ENCODE measurements around the gene TRIM69.
"Not testable (repeated sequence)": the region's sequence is repeated elsewhere in the genome, so short reads cannot be mapped to it uniquely, and the experiment has no call there.

Gene TRIM69

GRCh38 chr15:44753345-44753744 lies 17.0 kb downstream of the TRIM69 start:
- no peak for DNase-seq

DNA sequence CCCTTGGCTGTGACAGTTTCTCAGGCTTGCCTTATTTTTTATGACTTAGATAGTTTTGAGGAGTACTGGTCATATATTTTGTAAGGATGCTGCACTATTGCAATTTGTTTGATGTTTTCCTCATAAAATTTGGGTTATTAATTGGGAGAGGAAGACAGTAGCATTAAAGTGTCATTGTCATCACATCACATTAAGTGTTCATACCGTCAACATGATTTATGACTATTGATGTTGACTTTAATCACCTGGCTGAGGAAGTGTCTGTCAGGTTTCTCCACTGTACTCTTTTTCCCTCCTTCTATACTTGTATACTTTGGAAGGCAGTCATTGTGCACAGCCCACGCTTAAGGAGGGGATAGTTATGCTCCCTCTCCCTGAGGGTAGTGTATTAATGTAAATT lies 26.9 kb downstream of the TRIM69 start:
- no peak for DNase-seq

DNA sequence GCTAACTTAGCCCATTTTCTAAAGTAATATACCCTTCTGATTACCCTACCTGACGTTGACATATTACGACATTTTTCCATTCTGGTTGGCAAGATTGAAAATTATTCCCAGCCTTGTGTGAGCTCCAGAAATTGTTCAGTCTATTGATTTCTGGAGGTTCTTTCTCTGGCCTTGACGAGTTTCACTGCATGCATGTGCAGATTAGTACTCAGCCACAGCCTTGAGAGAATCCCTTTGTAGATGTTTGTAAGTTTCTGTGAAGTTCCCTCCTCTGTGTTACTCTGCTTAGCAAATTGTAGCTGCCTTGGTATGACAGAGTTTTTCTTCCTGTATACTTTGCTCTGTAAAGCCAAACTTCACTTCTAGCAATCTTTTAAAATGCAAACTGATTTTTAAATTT lies 27.5 kb downstream of the TRIM69 start:
- DNase-seq: no peak

GRCh38 chr15:44765036-44765435 lies 28.7 kb downstream of the TRIM69 start:
- DNase-seq: no peak

DNA sequence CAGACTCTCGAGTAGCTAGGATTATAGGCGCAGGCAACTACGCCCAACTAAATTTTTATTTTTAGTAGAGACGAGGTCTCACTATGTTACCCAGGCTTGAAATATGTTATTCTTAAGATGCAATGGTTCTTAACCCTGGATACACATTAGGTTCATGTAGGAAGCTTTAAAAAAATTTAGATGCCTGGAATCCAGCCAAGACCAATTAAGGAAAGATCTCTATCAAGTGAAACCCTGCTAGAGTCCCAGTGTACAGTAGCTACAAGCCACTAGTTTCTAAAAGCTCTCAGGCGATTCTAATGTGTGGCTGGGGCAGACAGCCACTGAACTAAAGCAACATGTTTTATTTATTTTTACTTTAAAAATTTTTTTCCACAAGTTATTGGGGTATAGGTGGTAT lies 33.2 kb downstream of the TRIM69 start:
- no peak for DNase-seq

DNA sequence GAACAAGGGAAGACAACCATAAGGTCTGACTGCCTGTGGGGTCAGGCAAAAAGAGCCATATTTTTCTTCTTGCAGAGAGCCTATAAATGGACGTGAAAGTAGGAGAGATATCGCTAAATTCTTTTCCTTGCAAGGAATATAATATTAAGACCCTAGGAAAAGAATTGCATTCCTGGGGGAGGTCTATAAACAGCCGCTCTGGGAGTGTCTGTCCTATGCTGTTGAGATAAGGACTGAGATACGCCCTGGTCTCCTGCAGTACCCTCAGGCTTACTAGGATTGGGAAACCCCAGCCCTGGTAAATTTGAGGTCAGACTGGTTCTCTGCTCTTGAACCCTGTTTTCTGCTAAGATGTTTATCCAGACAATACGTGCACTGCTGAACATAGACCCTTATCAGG lies 34.4 kb downstream of the TRIM69 start:
- not testable (repeated sequence) for DNase-seq

- peak; percentile 56 for DNase-seq
Observed at GRCh38 chr15:44775953-44776352, 39.6 kb downstream of the TRIM69 start.

DNA sequence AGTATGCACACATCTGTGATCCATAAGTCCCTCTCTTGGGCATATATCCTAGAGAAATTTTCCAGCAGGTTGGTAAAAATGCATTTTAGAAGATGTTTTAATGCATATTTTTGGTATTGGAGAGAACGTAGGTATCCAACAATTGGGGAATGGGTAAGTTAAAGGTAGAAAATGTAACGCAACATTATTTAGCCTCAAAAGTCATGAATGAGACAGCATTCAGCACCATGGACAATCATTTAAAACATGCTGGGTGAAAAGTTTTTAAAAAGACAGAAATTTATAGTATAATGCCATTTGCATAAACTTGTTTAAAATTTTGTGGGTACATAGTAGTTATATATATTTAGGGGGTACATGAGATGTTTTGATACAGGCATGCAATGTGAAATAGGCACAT lies 43.4 kb downstream of the TRIM69 start:
- no peak for DNase-seq

- DNase-seq: no peak
Observed at GRCh38 chr15:44780608-44781007, 44.3 kb downstream of the TRIM69 start.

- DNase-seq: no peak
Observed at GRCh38 chr15:44781128-44781810, 44.9 kb downstream of the TRIM69 start.

DNA sequence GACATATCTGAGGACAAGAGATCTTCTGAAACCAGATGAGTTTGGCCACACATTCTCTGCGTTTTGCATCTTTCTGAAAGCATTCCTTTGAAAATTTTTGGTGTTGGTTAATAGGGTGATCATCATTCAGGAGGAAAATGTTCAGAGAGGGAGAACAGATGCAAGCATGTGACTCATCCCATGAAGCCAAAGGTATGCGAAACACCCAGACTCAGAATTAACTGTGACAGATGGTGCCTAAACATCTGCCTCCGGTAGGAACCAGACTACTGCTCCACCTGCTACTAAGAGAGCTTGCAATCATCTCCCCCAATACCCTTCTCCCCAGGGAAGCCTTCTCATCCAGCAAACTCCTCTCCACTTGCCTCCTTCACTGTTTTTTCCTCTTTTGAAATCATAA lies 46.2 kb downstream of the TRIM69 start:
- no peak for DNase-seq

DNA sequence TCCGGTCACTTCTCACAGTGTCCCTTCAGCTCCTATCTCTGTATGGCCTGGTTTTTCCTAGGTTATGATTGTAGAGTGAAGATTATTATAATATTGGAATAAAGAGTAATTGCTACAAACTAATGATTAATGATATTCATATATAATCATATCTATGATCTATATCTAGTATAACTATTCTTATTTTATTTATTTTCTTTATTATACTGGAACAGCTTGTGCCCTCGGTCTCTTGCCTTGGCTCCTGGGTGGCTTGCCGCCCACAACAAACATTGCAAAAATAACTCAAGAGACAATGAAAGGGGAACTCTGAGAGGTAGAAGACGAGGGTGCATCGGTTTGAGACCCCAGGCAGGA lies 48.6 kb downstream of the TRIM69 start:
- not testable (repeated sequence) for DNase-seq

- no peak for DNase-seq
Observed at GRCh38 chr15:44788748-44789147, 52.4 kb downstream of the TRIM69 start.

GRCh38 chr15:44790215-44790614 lies 53.9 kb downstream of the TRIM69 start:
- DNase-seq: no peak

DNA sequence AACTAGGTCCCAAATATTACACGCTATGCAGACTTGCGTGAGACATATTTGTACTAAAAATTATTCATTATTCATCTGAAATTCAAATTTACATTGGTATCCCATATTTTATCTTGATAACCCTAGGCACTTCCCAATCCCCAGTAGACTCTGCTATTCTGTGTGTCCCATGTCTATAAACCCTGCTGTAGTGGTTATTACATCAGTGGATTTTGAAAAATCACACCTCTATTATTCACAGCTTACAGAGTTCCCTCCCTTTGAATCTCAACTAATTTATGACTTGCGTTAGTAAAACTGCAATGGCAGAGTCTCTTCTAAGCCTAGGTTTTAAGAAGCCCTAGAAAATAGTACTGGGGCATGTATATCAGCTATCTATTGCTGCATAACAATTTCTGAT lies 54.3 kb downstream of the TRIM69 start:
- DNase-seq: no peak

GRCh38 chr15:44792715-44793114 lies 56.4 kb downstream of the TRIM69 start:
- no peak for DNase-seq

GRCh38 chr15:44794072-44794471 lies 57.7 kb downstream of the TRIM69 start:
- DNase-seq: no peak

DNA sequence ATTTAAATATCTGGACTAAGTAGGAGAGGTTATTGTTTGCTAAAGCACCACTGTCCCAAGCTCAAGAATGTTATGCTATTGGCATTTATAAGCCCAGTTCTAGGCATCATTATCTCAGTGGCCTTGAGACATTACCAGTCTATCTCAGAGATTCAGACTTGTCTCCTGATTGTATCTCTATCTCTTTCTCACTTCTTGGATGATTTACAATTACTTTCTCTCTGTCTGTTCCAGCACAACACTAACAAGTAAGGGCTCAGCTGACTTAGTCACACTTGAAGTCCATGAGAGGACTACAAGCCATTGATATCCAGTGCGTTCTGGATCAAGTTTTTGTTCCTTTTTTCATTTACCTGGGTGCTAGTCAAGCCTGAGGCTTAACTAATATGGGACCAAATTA lies 60.2 kb downstream of the TRIM69 start:
- no peak for DNase-seq

GRCh38 chr15:44798826-44799225 lies 62.5 kb downstream of the TRIM69 start:
- DNase-seq: peak; percentile 18

GRCh38 chr15:44801364-44801763 lies 65.0 kb downstream of the TRIM69 start:
- DNase-seq: no peak

DNA sequence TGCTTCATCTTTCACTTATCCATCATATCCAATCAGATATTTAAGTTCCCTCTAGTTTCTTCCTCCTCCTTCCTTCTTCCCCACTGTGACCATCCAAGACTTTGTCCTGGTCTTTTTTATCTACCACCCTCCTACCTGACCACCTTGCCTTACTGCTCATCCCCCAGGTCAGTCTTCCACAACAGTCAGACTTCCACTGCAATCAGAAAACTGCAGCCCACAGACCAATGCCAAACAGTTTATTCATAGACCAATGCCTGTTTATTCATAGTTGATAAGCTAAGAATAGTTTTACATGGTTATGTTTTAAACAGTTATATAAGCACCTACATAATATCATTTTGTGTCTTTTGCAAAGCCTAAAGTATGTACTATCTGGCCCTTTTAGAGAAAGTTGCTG lies 65.5 kb downstream of the TRIM69 start:
- DNase-seq: no peak

DNA sequence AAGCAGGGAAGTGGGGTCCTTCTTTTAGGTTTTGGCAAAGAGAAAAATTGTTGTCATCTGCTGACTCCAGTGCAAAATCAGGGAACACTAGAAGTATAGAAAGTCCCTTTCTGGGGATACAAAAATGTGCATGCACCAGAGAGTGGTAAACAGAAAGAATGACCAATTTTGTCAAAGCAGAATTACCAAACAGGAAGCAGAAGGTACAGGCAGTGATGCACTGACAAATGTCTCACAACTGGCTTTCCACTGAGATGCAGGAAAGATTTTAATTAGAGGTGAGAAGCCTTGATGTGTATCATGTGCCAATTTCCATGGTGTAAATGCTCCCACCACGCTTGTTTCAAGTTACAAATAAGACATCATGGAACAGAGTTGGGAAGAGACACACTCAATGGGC lies 66.0 kb downstream of the TRIM69 start:
- DNase-seq: no peak

DNA sequence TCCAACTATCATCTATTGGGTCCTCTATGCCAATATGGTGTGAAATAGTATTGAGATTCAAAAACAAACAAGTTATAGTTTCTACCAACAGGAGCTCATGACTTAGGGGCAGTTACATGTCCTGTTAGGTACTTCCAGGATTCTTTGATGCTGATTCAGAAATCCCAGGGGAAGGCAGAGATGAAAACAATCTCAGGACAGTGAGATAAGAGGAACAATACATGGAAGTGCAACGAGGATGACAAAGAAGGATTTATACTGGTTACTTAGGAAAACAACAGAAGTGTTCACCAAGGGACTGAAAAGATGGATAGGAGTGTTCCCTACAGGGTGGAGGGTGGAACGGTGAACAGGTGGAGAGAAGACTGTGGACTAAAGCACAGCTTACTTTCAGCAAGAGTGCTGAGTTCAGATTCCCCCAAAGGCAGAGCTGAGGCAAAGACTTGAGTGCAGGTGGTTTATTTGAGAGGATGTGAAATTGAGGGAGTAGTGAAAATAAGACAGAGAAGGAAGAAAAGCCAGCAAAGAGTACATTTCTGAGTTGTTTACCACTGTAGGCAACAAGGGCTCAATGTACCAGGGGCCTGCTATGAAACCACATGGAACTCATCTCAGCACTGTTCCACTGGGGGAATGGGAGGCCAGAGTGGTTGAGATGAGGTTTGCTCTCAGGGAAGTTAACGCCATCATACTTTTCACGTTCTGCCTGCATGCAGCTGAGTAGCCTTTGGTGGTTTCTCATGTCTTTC lies 68.1 kb downstream of the TRIM69 start:
- no peak for DNase-seq

- DNase-seq: no peak
Observed at GRCh38 chr15:44808557-44808956, 72.2 kb downstream of the TRIM69 start.

- DNase-seq: no peak
Observed at GRCh38 chr15:44810237-44810636, 73.9 kb downstream of the TRIM69 start.
